SJCRH30 (cell line): ENCODE data around the gene TNIP2. TPM values are rescaled to one million over a fixed set of nuclear protein-coding genes. Genes with fewer than 3 reads are reported as not detected.
"Not testable (repeated sequence)": the region's sequence is repeated elsewhere in the genome, so short reads cannot be mapped to it uniquely, and the experiment has no call there.

ENCODE experiments used
- DNase-seq, 2 experiments: peaks; one replicate each; pipeline ENCODE4 v3.0.0-alpha.2; 2015 to 2020
- H3K27ac ChIP-seq: fragments of 250-450 bp; sonication (Bioruptor Pico); 2 replicates; pipeline ENCODE4 v1.5.1; 2020; ENCODE audit warnings: mild to moderate bottlenecking, moderate library complexity
- H3K27me3 ChIP-seq: fragments of 250-450 bp; sonication (Bioruptor Pico); 2 replicates; pipeline ENCODE4 v1.5.1; 2020; ENCODE audit warnings: mild to moderate bottlenecking, moderate library complexity
- H3K36me3 ChIP-seq: fragments of 250-450 bp; sonication (Bioruptor Pico); 2 replicates; pipeline ENCODE4 v1.5.1; 2020; ENCODE audit warnings: mild to moderate bottlenecking, moderate library complexity
- H3K4me1 ChIP-seq: fragments of 250-450 bp; sonication (Bioruptor Pico); 2 replicates; pipeline ENCODE4 v1.5.1; 2020; ENCODE audit warnings: mild to moderate bottlenecking, moderate library complexity
- H3K4me3 ChIP-seq: fragments of 250-450 bp; sonication (Bioruptor Pico); 2 replicates; pipeline ENCODE4 v1.5.1; 2020; ENCODE audit warnings: mild to moderate bottlenecking, moderate library complexity
- H3K9me3 ChIP-seq: fragments of 250-450 bp; sonication (Bioruptor Pico); replicated peaks from 2 replicates; pipeline ENCODE4 v1.5.1; 2020; ENCODE audit warnings: mild to moderate bottlenecking, moderate library complexity
- total RNA-seq: library from RNA; depleted of rRNA; stranded (reverse); fragments of >200 nt; shearing (Covaris generic); gene quantifications from 2 replicates; pipeline ENCODE4 v1.2.3, GENCODE V29; 2014

The TNIP2 gene
- total RNA-seq, 1 experiment from 2014 or later: 25.8 TPM

- Histone ChIP-seq H3K36me3 (no peaks in the 10 kb centered on the region), H3K4me3 (no peak overlapping the region), H3K27ac (no peak overlapping the region), H3K4me1 (peaks cover 9% of the 10 kb centered on the region; the same call in 1 of the 2 replicates), H3K27me3 (no peaks in the 10 kb centered on the region), H3K9me3 (0 out of 2 replicates have a peak, but pooled peaks cover 4% of the 10 kb centered on the region)
- DNase-seq: no peak
These were observed 33.2 kb upstream of the TNIP2 start for GRCh38 chr4:2789351-2789750.

DNA sequence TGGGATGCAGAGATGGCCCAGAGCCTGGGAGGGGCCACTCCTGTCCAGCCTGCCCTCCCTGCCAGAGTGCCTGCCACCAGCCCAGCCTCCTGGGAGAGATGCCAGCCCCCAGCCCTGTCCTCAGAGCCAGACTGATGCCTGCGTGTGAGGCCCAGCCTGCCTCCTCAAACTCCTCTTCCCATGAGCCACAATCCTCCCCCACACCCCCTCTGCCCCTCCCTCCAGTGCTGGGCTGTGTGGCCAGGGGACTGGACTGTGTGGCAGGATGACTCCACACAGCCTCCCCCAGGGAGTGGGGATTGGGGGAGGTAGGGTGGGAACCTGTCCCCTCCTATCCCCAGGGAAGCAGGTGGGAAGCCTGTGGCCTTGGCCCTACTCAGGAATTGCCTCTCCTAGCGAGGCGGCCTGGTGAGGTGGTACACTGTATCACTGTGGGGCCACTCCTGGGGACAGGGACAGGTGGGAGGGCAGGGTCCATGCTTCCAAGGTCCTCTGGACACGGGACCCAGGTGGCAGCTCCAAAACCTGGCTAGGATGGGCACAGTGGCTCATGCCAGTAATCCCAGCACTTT, 32.5 kb upstream of the TNIP2 start:
- H3K4me3 ChIP-seq: no peak overlapping the region
- no peak overlapping the region for H3K27ac ChIP-seq
- peaks cover 5% of the 10 kb centered on the region; the same call in 1 of the 2 replicates for H3K4me1 ChIP-seq
- DNase-seq: no peak
- no peaks in the 10 kb centered on the region for H3K27me3 ChIP-seq
- H3K36me3 ChIP-seq: no peaks in the 10 kb centered on the region
- H3K9me3 ChIP-seq: 0 out of 2 replicates have a peak, but pooled peaks cover 4% of the 10 kb centered on the region

GRCh38 chr4:2788101-2788500, 32.0 kb upstream of the TNIP2 start:
- Histone ChIP-seq H3K27ac (no peak overlapping the region), H3K4me1 (peaks cover 5% of the 10 kb centered on the region; the same call in 1 of the 2 replicates), H3K9me3 (0 out of 2 replicates have a peak, but pooled peaks cover 4% of the 10 kb centered on the region), H3K36me3 (no peaks in the 10 kb centered on the region), H3K27me3 (no peaks in the 10 kb centered on the region), H3K4me3 (no peak overlapping the region)
- no peak for DNase-seq

GRCh38 chr4:2787230-2788100, 31.3 kb upstream of the TNIP2 start:
- H3K9me3 ChIP-seq: 0 out of 2 replicates have a peak, but pooled peaks cover 4% of the 10 kb centered on the region
- H3K27ac ChIP-seq: no peak overlapping the region
- no peak overlapping the region for H3K4me3 ChIP-seq
- no peaks in the 10 kb centered on the region for H3K27me3 ChIP-seq
- no peaks in the 10 kb centered on the region for H3K36me3 ChIP-seq
- H3K4me1 ChIP-seq: peaks cover 5% of the 10 kb centered on the region; the same call in 1 of the 2 replicates
- no peak for DNase-seq

DNA sequence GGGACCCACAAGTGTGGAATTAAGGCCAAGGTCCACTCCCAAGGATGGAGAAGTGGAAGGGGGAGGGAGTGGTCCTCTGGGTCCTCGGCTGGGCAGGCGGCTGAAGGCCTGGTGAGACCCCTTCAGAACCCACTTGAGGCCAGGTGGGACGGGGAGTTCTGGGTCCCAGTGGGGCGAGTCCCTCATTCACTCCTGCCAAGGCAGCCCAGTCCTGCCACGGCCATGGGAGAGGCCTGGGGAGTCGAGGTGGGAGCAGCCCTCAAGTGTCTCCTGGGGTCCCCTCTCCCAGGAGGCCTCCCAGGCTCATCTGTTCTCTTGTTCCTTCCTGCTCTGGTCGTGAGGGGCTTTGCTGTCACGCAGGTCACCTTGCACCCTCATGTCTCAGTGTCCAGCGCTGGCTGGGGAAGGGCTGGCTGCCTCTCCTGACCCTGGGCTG, 30.7 kb upstream of the TNIP2 start:
- H3K9me3 ChIP-seq: 0 out of 2 replicates have a peak, but pooled peaks cover 4% of the 10 kb centered on the region
- H3K36me3 ChIP-seq: no peaks in the 10 kb centered on the region
- H3K27ac ChIP-seq: no peak overlapping the region
- DNase-seq: no peak
- H3K4me1 ChIP-seq: peaks cover 5% of the 10 kb centered on the region; the same call in 1 of the 2 replicates
- no peak overlapping the region for H3K4me3 ChIP-seq
- no peaks in the 10 kb centered on the region for H3K27me3 ChIP-seq

DNA sequence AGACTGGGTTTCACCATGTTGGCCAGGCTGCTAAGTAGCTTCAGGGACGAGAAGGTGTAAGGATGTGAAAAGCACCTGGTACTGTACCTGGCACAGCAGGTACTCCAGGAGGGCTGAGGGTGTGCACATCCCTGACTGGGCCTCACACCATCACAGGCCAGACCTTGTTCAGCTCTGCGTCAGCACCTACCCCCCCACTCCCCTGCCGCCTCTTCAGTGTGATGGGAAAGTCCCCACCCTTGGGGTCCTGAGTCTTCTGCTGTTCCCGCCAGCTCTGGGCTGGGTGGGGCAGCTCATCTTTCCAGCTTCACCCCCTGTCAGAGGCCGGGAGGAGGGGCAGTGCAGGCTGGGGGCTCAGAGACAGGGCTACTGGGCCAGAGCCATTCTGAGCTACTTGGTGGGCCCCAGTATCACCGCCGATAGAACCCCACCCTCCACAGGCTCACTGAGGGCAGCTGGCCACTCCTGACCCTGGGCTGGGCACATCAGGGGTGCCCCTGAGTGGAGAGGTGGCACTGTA, 30.1 kb upstream of the TNIP2 start:
- no peak for DNase-seq
- Histone ChIP-seq H3K27me3 (no peaks in the 10 kb centered on the region), H3K36me3 (no peaks in the 10 kb centered on the region), H3K27ac (no peak overlapping the region), H3K9me3 (0 out of 2 replicates have a peak, but pooled peaks cover 4% of the 10 kb centered on the region), H3K4me1 (peaks cover 5% of the 10 kb centered on the region; the same call in 1 of the 2 replicates), H3K4me3 (no peak overlapping the region)

DNA sequence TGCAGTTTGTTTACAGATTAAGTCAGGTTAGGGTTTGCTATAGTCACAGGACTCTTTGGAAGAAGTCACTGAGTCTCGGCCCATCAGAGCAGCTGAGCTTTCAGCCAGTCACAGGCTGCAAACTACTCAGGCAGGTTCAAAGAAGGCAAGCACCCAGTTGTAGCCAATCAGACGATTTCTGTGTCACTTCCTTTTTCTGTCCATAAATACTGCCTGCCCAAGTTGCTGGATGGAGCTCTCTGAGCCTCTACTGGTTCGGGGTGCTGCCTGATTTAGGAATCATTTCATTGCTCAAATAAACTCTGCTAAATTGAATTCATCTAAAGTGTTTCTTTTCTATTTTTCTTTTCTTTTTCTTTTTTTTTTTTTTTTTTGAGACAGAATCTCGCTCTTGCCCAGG, 29.5 kb upstream of the TNIP2 start:
- Histone ChIP-seq H3K9me3 (0 out of 2 replicates have a peak, but pooled peaks cover 4% of the 10 kb centered on the region), H3K27ac (no peak overlapping the region), H3K4me1 (peaks cover 5% of the 10 kb centered on the region; the same call in 1 of the 2 replicates), H3K36me3 (no peaks in the 10 kb centered on the region), H3K4me3 (no peak overlapping the region), H3K27me3 (no peaks in the 10 kb centered on the region)
- peak in 1 of 2 experiments; percentile 40 for DNase-seq

GRCh38 chr4:2783790-2784189, 27.7 kb upstream of the TNIP2 start:
- H3K4me1 ChIP-seq: no peaks in the 10 kb centered on the region
- DNase-seq: no peak
- 0 out of 2 replicates have a peak, but pooled peaks cover 4% of the 10 kb centered on the region for H3K9me3 ChIP-seq
- no peak overlapping the region for H3K4me3 ChIP-seq
- no peaks in the 10 kb centered on the region for H3K36me3 ChIP-seq
- no peak overlapping the region for H3K27ac ChIP-seq
- H3K27me3 ChIP-seq: no peaks in the 10 kb centered on the region

GRCh38 chr4:2781911-2782310, 25.8 kb upstream of the TNIP2 start:
- no peak overlapping the region for H3K27ac ChIP-seq
- 0 out of 2 replicates have a peak, but pooled peaks cover 4% of the 10 kb centered on the region for H3K9me3 ChIP-seq
- no peaks in the 10 kb centered on the region for H3K4me1 ChIP-seq
- no peak for DNase-seq
- H3K27me3 ChIP-seq: no peaks in the 10 kb centered on the region
- no peaks in the 10 kb centered on the region for H3K36me3 ChIP-seq
- no peak overlapping the region for H3K4me3 ChIP-seq

DNA sequence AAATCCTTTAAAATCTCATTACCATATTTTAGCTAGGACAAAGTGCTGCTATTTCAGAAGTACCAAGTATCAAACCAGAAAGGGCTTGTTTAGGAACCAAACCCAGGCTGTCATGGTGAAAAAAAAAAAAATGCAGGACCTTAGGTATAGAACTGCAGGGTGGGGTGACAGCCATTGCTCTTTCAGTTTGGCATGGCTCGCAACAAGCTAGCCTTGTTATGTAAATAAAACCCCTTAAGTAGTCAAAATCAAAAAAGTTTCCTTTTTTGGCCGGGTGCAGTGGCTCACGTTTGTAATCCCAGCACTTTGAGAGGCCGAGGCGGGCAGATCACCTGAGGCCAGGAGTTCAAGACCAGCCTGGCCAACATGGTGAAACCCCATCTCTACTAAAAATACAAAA, 24.5 kb upstream of the TNIP2 start:
- H3K9me3 ChIP-seq, DNase-seq, H3K27me3 ChIP-seq, H3K36me3 ChIP-seq, H3K4me3 ChIP-seq, H3K27ac ChIP-seq, H3K4me1 ChIP-seq: not testable (repeated sequence)

DNA sequence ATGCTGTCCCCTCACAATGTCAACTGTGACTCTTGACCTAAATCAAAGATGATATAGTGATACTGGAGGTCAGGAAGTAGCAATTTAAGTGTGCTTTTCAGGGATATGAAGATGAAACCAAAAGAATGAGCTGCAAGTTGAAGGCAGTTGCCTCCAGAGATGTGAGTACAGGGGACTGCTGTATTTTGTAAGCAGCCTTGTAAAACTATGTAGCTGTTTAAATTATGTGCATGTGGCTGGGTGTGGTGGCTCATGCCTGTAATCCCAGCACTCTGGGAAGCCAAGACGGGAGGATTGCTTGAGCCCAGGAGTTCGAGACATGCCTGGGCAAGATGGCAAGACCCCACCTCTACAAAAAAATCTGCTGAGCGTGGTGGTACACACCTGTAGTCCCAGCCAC, 15.1 kb upstream of the TNIP2 start:
- no peak for DNase-seq
- Histone ChIP-seq H3K27me3 (no peaks in the 10 kb centered on the region), H3K9me3 (no peaks in the 10 kb centered on the region), H3K36me3 (no peaks in the 10 kb centered on the region), H3K4me3 (no peak overlapping the region), H3K27ac (no peak overlapping the region), H3K4me1 (no peaks in the 10 kb centered on the region)

- H3K27ac ChIP-seq: no peak overlapping the region
- no peaks in the 10 kb centered on the region for H3K36me3 ChIP-seq
- H3K27me3 ChIP-seq: no peaks in the 10 kb centered on the region
- H3K9me3 ChIP-seq: no peaks in the 10 kb centered on the region
- H3K4me3 ChIP-seq: no peak overlapping the region
- no peaks in the 10 kb centered on the region for H3K4me1 ChIP-seq
- DNase-seq: no peak
These were observed 12.8 kb upstream of the TNIP2 start for GRCh38 chr4:2768921-2769336.

DNA sequence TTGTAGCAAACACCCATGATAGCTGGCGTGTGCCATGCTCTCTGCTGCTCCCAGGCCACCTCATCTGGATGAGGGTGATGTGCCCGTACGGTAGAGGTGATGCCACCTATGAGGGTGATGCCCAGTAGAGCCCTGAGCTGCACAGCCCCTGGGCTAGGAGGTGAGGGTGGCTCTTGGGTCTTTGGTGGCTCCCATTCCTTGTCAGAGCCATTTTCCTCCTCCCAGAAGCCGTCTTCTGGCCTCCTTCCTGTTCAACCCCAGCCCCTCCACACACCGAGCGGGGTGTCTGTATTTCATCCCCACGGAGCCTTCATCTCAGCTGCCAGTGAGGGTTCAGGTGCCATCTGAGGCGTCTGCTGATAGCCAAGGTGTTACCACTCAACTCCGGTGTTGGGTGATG, 12.0 kb upstream of the TNIP2 start:
- H3K27ac ChIP-seq: no peak overlapping the region
- DNase-seq: no peak
- no peaks in the 10 kb centered on the region for H3K27me3 ChIP-seq
- no peak overlapping the region for H3K4me3 ChIP-seq
- H3K4me1 ChIP-seq: no peaks in the 10 kb centered on the region
- no peaks in the 10 kb centered on the region for H3K9me3 ChIP-seq
- no peaks in the 10 kb centered on the region for H3K36me3 ChIP-seq

DNA sequence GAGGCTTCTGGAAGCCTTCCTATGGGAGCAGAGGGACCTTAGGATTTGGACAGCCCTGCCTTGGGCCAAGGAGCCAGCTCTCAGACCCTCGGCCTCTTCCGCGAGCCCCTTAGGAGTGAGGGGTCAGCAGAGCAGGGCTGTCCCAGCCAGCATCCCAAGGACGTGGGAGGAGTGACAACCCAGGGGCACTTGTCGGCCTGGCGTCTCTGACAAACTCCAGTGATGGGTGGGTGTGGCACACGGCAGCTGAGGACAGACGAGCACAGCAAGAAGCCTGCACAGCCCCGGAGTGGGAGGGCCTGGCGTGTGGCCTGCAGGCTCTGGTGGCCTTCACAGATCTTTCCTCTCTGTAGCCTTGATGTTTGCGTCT, 11.6 kb upstream of the TNIP2 start:
- DNase-seq: no peak
- Histone ChIP-seq H3K27ac (no peak overlapping the region), H3K4me1 (no peaks in the 10 kb centered on the region)

More for the DNA sequence above, 11.6 kb upstream of the TNIP2 start:
- no peaks in the 10 kb centered on the region for H3K9me3 ChIP-seq
- H3K27me3 ChIP-seq: no peaks in the 10 kb centered on the region
- no peaks in the 10 kb centered on the region for H3K36me3 ChIP-seq
- no peak overlapping the region for H3K4me3 ChIP-seq
